ENCODE data around the gene WNT9A.
"Not testable (repeated sequence)": the region's sequence is repeated elsewhere in the genome, so short reads cannot be mapped to it uniquely, and the experiment has no call there.

WNT9A gene

DNA sequence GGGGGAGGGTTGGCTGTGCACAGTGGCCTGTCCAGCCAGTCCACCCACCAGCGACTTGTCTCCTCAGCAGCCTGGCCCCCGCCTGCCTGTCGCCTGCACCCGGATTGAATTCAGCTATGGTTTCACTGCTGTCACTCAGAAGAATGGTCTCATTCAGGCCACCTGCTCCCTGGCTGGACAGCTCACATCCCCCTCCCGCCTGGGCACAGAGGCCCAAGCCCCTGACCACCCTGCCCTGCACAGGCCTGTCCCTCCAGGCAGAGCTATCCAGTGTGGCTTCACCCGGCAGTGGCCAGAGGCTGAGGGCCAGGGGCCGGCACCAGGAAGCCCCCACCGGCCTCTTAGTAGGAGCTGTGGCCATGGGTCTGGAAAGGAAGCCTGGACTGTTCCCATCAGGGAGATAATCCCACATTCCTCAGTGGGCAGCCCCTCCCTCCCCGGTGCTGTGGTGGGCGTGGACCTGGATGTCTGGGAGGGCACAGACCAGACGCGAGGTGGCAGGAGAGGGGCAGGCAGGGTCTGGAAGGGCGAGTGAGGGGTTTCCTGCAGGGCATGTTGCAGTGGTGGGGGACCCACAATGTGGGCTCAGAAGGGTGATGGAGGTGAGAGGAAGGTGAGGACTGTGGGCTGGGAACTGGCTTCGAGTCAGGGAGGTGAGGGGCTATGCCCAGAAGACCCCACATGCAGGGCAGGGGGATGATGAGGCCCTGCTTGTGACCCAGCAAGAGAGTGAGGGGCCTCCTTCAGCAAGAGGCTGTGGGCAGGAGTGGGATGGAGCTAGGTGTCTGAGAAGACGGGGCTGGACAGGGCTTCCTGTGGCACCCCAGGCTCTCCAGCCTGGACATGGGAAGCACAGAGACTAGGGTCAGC, 30.4 kb downstream of the WNT9A start:
- H3K36me3 ChIP-seq (ENCODE audit: insufficient read depth, low read length), result 0 out of 2 replicates have a peak, but pooled peaks cover 3% of the 10 kb centered on the region
- H3K9me3 ChIP-seq (ENCODE audit: control insufficient read depth, insufficient read depth, low read length), result no peaks in the 10 kb centered on the region
- no peak overlapping the region for H3K9ac ChIP-seq (ENCODE audit: low read depth, low read length)
- H3K4me1 ChIP-seq (ENCODE audit: insufficient read depth, low read length), result peaks cover 35% of the 10 kb centered on the region

- Histone ChIP-seq H3K9ac (ENCODE audit: low read depth, low read length) (no peak overlapping the region), H3K9me3 (ENCODE audit: control insufficient read depth, insufficient read depth, low read length) (no peaks in the 10 kb centered on the region), H3K36me3 (ENCODE audit: insufficient read depth, low read length) (0 out of 2 replicates have a peak, but pooled peaks cover 3% of the 10 kb centered on the region), H3K4me1 (ENCODE audit: insufficient read depth, low read length) (peaks cover 35% of the 10 kb centered on the region)
Observed at GRCh38 chr1:227916655-227917054, 31.1 kb downstream of the WNT9A start.

GRCh38 chr1:227915564-227916553, 31.9 kb downstream of the WNT9A start:
- Histone ChIP-seq H3K4me1 (ENCODE audit: insufficient read depth, low read length) (peaks cover 36% of the 10 kb centered on the region), H3K9me3 (ENCODE audit: control insufficient read depth, insufficient read depth, low read length) (no peaks in the 10 kb centered on the region), H3K9ac (ENCODE audit: low read depth, low read length) (no peak overlapping the region), H3K36me3 (ENCODE audit: insufficient read depth, low read length) (no peaks in the 10 kb centered on the region)

DNA sequence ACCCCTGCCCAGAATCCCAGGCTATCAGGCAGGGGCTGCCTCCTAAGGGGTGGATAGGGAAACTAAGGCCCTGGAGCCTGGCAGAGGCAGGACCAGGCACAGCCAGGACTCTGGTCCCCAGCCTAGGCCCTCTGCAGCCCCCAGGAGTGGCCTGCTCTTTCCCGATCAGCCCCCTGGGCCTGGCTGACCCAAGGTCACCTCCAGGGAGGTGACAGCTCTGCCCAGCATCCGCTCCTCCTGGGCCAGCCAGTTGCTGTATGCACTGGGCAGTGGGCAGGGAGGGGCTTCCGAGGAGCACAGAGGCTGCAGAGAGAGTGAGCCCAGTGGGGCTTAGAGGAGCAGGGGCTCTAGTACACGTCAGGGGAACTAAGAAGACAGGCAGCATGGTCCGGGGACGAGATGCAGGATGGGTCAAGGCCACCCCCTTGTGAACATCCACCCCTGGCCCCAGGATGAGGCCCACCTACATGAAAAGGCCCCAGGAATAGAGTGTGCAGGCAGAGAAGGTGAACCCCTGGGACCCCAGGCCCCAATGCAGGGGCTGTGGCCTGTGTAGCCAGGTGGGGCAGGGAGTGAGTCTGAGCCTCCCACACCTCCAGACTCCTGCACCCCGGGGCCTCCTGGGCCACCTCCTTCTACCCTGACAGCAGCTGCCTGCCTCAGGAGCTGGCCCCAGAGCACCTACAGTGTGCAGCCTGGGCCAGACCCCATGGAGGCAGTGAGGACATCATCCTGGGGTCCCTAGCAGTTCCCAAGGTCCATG, 32.8 kb downstream of the WNT9A start:
- H3K9ac ChIP-seq (ENCODE audit: low read depth, low read length), result no peak overlapping the region
- H3K36me3 ChIP-seq (ENCODE audit: insufficient read depth, low read length), result no peaks in the 10 kb centered on the region
- H3K9me3 ChIP-seq (ENCODE audit: control insufficient read depth, insufficient read depth, low read length), result no peaks in the 10 kb centered on the region
- peaks cover 44% of the 10 kb centered on the region for H3K4me1 ChIP-seq (ENCODE audit: insufficient read depth, low read length)

GRCh38 chr1:227913764-227914721, 33.7 kb downstream of the WNT9A start:
- H3K4me1 ChIP-seq (ENCODE audit: insufficient read depth, low read length), result peaks cover 40% of the 10 kb centered on the region

GRCh38 chr1:227913396-227913763, 34.4 kb downstream of the WNT9A start:
- H3K9ac ChIP-seq (ENCODE audit: low read depth, low read length), result no peak overlapping the region

More at GRCh38 chr1:227913764-227914721, 33.7 kb downstream of the WNT9A start:
- no peaks in the 10 kb centered on the region for H3K36me3 ChIP-seq (ENCODE audit: insufficient read depth, low read length)
- H3K9ac ChIP-seq (ENCODE audit: low read depth, low read length), result no peak overlapping the region
- H3K9me3 ChIP-seq (ENCODE audit: control insufficient read depth, insufficient read depth, low read length), result no peaks in the 10 kb centered on the region

GRCh38 chr1:227912866-227913265, 34.9 kb downstream of the WNT9A start:
- Histone ChIP-seq H3K9ac (ENCODE audit: low read depth, low read length) (no peak overlapping the region), H3K36me3 (ENCODE audit: insufficient read depth, low read length) (no peaks in the 10 kb centered on the region), H3K4me1 (ENCODE audit: insufficient read depth, low read length) (peaks cover 40% of the 10 kb centered on the region), H3K9me3 (ENCODE audit: control insufficient read depth, insufficient read depth, low read length) (no peaks in the 10 kb centered on the region)

More at GRCh38 chr1:227913396-227913763, 34.4 kb downstream of the WNT9A start:
- Histone ChIP-seq H3K36me3 (ENCODE audit: insufficient read depth, low read length) (no peaks in the 10 kb centered on the region), H3K9me3 (ENCODE audit: control insufficient read depth, insufficient read depth, low read length) (no peaks in the 10 kb centered on the region), H3K4me1 (ENCODE audit: insufficient read depth, low read length) (peaks cover 40% of the 10 kb centered on the region)

DNA sequence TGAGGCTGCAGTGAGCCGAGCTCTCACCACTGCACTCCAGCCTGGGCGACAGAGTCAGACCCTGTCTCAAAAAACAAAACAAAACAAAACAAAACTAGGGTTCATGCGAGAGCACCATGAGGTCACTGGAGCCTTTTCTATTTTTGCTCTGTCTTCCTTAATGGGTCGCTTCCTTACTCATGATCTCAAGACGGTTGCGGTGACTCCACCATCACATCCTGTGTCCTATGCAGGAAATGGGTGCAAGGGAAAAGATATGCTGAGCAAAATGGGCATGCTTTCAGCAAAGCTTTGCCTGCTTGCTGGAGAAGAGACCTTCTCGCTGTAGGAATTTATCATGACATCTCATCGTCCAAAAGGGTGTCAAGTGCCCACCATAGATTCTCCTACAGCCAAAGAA, 36.4 kb downstream of the WNT9A start:
- H3K4me1 ChIP-seq (ENCODE audit: insufficient read depth, low read length), result peaks cover 47% of the 10 kb centered on the region
- H3K9ac ChIP-seq (ENCODE audit: low read depth, low read length), result no peak overlapping the region
- H3K36me3 ChIP-seq (ENCODE audit: insufficient read depth, low read length), result no peaks in the 10 kb centered on the region
- no peaks in the 10 kb centered on the region for H3K9me3 ChIP-seq (ENCODE audit: control insufficient read depth, insufficient read depth, low read length)

- no peaks in the 10 kb centered on the region for H3K9me3 ChIP-seq (ENCODE audit: control insufficient read depth, insufficient read depth, low read length)
- no peaks in the 10 kb centered on the region for H3K36me3 ChIP-seq (ENCODE audit: insufficient read depth, low read length)
- peaks cover 40% of the 10 kb centered on the region for H3K4me1 ChIP-seq (ENCODE audit: insufficient read depth, low read length)
- H3K9ac ChIP-seq (ENCODE audit: low read depth, low read length), result no peak overlapping the region
Observed at GRCh38 chr1:227910511-227911153, 37.1 kb downstream of the WNT9A start.

DNA sequence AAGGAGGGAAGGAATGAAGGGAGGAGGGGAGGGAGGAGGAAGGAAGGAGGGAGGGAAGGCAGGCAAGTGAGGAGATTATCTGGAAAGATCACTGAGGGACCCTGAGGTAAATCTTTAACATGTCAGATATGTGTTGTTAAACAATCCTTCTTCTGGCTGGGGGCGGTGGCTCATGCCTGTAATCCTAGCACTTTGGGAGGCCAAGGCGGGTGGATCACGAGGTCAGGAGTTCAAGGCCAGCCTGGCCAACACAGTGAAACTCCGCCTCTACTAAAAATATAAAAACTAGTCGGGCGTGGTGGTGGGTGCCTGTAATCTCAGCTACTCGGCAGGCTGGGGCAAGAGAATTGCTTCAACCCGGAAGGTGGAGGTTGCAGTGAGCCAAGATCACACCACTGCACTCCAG, 37.8 kb downstream of the WNT9A start:
- peaks cover 32% of the 10 kb centered on the region for H3K4me1 ChIP-seq (ENCODE audit: insufficient read depth, low read length)
- not testable (repeated sequence) for H3K9me3 ChIP-seq (ENCODE audit: control insufficient read depth, insufficient read depth, low read length); H3K36me3 ChIP-seq (ENCODE audit: insufficient read depth, low read length); H3K9ac ChIP-seq (ENCODE audit: low read depth, low read length)

- H3K9me3 ChIP-seq (ENCODE audit: control insufficient read depth, insufficient read depth, low read length), result no peaks in the 10 kb centered on the region
- H3K4me1 ChIP-seq (ENCODE audit: insufficient read depth, low read length), result peaks cover 30% of the 10 kb centered on the region
- no peaks in the 10 kb centered on the region for H3K36me3 ChIP-seq (ENCODE audit: insufficient read depth, low read length)
- no peak overlapping the region for H3K9ac ChIP-seq (ENCODE audit: low read depth, low read length)
Observed at GRCh38 chr1:227909188-227909587, 38.5 kb downstream of the WNT9A start.

DNA sequence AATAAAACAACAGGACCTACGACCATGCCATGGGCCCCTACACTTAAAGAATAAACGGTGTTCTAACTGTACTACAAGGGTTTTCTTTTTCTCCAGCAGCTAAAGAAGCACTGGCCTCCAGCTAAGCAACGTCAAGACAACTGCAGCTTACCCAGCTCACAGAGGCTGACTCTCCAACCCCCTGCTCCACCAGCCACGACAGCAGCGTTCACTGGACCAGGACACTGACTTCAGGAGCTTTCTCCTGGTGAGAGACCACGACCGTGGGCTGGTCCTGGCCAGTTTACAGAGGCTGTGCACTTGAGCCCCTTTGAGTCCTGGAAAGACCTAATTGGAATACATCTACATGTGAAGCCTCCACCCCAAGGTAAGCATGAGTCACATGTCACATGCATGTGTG, 39.4 kb downstream of the WNT9A start:
- Histone ChIP-seq H3K9me3 (ENCODE audit: control insufficient read depth, insufficient read depth, low read length) (no peaks in the 10 kb centered on the region), H3K4me1 (ENCODE audit: insufficient read depth, low read length) (peaks cover 26% of the 10 kb centered on the region), H3K36me3 (ENCODE audit: insufficient read depth, low read length) (no peaks in the 10 kb centered on the region), H3K9ac (ENCODE audit: low read depth, low read length) (no peak overlapping the region)

Data from ES-I3 (cell line).